Stimulated activated CD8-positive, alpha-beta memory T cell treated with anti-CD3 and anti-CD28 coated beads, Interleukin-15, amount 100 ng/mL, for 48 hours (primary cell): ENCODE data around the gene LRCOL1.

Experiments used
- DNase-seq, 2 donors: peaks; one replicate each; pipeline ENCODE4 v3.0.0-alpha.2; 2020; ENCODE audit warnings: low read depth in 2 of 2

LRCOL1 gene

DNA sequence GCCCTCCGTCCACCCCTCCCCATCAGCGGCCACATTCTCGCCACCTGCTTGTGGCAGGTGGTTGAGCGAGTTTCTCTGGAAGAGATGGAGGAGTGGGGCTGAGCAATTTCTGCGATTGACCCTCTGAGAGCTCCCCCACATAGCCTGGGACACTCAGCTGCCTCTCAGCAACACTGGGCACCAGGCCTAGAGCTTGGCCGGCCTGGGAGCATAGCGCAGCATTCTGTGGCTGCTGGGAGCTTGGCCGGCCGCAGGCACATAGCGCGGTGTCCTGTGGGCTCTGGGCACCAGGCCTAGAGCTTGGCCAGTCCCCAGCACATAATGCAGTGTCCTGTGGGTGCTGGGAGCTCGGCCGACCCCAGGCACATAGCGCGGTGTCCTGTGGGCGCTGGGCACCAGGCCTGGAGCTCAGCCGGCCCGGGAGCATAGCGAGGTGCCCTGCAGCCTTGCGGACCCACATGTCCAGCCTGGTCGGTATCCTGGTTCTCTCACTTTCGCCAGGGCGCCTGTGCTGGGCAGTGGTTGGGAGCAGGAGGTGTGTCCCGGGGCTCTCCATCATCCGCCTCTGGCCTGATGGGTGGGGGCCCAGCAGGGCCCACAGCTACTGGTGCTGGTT lies 43.8 kb downstream of the LRCOL1 start:
- no peak for DNase-seq

DNA sequence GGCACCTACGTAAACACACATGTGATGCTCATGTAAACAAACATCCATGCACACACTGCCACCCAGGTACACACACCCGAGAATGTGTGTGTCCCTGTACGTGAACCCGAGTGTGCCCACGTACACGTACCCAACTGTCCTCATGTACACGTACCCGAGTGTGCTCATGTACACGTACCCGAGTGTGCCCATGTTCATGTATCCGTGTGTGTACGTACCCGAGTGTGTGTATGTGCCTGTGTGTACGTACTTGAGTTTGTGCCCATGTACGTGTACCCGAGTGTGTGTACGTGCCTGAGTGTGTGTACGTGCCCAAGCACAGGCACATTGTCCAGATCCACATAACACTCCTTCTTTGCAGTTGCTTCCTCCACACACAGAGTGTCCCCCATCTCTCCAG lies 45.0 kb downstream of the LRCOL1 start:
- DNase-seq, result no peak

DNA sequence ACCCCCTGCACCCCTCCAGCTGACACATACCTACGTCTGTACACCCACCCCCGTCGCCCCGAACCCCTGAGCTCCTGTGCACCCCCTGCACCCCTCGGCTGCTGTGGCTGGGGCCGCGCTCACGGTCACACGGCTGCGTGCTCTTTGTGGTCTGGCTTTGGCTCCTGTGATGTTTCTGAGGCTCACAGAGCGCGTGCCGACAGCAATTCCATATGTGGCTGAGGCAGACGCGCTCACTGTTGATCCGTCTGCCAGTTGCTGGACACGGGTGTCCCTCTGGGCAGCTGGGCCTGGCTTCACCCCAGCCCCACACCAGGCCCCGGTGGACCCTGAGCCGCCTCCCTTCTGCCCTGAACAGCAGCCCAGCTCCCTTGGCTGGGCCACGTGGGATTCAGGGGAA lies 46.5 kb downstream of the LRCOL1 start:
- DNase-seq, result no peak

DNA sequence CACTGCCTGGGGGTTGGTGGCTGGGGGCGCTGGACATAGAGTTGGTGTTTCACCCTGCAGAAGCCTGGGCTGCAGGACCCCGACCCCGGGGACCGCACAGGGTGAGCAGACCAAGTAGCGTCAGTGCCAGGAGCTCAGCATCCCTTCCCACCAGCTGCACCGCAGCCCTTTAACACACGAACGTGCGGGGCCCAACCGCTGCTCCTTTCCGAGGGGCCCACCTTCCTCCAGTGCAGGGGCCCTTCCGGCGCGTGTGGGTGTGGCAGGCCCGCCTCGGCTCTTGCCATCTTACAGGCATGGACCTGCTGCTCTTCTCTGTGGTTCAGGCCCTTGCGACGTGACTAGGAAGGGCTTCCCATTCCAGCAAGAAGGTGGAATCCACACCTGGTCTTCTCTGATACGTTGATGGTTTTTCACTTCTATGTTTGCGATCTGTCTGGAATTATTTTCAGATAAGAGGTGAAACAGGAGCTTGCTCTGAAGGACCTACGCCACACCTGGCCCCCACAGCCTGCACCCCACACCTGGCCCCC lies 47.8 kb downstream of the LRCOL1 start:
- DNase-seq, result no peak

DNA sequence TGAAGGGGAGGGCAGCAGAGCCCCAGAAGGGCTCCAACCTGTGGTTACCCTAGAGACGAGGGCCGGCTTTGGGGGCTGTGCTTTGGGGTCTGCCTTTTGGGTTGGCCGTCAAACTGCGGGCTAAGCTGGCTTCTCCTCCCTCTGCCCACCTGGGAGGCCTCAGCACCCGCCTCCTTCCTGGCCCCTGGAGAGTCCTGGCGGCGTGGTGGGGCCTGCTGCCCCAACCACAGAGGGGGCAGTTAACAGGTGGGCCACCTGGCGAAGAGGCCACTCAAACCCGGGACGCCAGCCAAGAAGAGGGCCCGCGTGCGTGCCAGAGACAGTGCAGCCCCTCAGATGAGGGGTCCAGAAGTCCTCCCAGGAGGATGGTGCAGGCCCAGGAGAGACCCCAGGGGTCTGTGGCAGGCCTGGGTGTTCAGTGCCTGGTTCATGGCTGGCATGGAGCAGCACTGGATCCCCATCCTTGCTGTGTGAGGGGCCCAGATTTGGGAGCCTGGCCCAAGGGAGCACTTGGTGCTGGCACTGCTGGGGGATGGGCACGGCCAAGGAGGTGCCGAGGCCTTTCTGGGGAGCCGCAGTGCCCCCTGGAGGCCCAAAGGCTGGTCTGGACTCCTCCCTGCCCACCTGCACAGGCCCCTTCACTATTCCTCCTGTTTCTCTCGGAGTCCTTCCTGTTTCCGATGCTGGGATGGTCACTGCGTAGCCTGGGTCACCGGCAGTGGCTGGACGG lies 48.8 kb downstream of the LRCOL1 start:
- no peak for DNase-seq

DNA sequence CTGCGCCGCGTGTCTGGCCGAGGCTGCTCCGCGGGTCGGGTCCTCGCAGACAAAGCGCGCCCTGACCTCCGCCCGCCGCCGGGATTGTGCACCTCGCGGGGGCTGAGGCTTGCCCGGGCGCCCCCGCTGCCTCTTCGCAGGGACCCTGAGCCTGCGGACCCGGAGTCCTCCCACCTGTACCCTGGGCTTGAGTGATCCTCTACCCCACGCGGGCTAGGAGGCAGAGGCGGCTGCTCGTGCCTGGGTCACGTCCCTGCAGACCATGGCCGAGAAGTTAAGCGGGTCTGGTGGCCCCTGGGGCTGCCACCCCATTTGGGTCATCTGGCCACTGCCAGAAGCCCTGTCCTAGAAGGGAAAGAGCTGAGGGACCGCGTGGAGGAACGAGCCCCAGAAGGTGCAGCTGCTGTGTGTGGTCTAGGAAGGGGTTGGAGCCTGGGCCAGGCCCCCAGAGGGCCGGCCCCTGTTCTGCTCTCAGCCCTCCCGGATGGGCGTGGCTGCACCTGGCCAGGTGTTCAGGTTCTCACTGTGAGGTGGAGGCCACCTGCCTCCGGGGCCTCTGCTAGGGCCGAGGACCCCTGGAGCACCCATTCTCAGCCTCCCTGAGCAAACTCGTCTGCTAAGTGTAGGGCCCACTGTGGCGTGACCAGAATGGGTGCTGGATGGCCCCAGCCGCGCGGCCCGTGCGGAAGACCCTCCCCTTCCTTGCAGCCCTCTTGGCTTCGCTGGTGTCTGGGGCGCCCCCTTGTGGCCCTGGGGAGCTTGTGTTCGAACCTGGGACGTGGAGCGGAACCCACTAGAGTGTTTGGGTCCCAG lies 49.6 kb downstream of the LRCOL1 start:
- DNase-seq, result peak; percentile 54 to 66

DNA sequence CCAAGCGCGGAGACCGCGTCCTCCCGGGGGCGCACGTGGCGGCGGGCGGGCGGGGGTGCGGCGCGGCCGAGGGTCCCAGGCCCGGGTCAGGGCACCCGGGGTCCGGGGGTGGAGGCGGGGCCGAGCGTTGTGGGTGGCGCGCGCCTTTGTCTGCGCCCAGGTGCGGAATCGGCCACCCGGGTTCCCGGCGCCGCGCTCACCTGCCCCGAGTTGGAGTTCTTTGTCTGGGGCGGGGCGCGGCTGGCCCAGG lies 50.1 kb downstream of the LRCOL1 start:
- no peak for DNase-seq

DNA sequence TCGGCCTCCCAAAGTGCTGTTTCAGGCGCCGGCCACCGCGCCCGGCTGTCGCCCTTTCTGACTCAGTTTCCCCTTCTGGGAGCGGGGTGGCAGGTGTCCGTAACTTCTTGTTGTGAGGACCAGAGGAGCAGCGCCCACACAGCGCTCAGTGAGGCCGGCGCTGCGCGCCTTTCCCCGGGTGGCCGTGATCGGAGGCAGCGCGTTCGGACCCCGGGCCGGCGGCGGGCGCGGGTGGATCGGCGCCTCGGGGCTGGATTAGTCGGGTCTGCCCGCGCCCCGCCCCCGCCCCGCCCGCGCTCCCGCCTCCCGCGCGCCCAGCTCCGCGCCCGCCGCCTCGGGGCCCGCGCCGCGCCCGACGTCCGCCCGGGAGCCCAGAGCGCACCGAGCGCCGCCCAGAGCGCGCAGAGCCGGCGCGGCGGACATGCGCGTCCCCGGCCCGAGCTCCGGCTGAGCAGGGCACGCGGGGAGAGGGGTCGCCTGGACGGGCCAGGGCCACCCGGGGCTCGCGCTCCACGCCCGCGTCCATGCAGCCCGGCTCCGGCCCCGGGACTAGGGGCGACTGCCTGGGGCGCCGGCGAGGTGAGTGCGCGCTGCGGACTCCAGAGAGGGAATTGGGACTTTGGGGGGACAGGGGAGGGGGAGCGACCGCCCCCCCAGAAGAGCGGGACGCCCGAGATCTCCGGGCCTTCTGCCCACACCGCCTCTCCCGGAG lies 50.6 kb downstream of the LRCOL1 start:
- DNase-seq, result peak; percentile 32 to 51

DNA sequence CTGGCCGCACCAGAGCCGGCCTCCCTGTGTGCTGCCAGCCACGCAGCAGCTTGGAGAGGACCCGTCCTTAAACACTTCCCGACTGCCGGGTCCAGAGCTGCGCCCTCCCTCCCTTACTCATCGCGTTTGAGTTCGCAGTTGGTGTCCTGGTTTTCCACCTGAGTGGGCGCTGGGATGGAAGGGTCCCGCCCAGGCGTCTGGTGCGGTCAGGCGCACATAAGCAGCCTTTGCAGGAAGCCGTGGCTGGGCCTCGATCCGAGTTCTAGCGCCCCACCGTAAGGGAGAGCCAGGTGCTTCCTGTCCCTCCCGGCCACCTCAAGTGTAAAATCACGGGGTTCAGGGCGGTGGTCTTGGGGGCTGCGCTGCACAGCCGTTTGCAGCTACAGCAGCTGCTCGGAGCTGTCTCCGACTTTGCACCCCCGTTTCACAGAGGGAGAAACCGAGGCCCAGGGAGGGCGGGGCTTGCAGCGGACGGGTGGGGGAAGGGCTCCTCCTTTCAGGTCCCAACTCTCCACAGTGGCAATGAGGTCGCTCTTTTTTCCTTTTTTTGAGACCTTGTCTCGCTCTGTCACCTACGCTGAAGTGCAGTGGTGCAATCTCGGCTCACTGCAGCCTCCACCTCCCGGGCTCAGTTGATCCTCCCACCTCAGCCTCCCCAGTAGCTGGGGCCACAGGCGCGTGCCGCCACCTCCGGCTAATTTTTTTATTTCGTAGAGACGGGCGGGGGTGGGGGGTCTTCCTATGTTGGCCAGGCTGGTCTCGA lies 51.3 kb downstream of the LRCOL1 start:
- DNase-seq, result no peak

DNA sequence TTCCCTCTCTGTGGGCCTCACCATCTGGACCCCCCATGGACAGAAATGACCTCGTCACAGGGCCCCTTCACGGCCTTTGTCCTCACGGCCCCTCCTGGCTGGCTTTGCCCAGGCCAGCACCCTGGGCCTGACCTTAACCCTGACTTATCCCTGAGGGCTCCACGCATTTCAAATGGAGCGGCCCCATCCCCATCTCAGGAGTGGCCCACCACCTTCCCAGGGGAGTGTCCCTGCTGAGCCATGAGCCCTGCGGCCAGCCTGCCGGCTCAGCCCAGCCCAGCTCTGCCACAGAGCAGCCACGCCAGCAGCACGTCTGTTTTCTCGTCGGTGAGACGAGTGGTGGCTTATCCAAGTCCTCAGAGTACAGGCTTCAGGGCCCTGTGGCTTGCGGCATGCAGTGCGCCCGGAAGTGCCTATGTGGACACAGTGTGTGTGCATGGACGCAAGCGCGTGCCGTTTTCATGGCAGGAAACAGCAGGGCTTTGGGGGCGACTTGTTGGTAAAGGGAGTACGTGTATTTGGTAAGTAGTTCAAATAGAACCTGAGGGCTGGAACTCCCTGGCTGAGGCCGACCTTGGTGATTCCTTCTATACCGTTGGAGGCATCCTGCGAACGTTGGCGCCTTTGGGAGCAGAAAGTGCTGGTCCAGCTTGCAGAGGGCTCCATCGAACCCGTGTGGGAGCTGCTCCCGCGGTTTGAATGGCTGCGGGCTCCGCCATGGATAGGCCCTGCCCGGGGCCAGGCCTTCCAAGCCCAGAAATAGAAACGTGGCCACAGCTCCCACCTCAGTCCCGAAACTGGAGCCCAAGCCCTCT lies 52.1 kb downstream of the LRCOL1 start:
- no peak for DNase-seq

DNA sequence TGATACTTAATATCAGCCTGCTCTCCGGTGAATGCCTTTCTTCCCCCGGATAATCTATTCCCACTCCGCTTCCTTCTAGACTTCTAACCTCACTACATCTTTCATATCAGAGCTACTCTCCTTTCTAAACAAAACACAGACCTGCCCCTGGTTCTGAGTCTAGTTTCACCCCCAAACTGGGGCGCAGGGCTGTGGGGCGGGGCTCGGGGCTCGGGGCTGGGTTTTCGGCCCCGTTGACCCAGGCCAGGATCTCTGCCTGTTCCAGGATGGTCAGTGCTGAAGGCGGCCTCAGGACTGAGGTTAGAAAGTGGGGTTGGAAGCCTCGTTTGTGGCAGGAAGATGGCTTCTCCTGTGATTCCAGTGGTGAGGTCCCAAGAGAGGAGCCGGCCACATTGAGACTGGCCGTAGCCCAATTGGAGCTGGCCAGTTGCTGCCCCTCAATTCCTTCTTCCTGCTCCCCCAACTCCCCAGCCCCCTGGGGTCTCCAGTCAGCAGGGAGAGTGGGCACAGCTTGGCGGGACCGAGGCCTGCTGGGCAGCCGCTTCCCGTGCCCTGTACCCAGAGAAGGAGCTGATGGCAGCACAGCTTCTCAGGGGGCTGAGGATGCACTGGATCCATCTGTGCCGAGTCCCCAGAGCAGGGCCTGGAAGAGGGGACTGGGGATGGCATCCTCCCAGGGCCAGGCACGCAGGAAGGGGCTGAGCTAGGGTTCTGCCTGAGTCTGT lies 52.9 kb downstream of the LRCOL1 start:
- no peak for DNase-seq

DNA sequence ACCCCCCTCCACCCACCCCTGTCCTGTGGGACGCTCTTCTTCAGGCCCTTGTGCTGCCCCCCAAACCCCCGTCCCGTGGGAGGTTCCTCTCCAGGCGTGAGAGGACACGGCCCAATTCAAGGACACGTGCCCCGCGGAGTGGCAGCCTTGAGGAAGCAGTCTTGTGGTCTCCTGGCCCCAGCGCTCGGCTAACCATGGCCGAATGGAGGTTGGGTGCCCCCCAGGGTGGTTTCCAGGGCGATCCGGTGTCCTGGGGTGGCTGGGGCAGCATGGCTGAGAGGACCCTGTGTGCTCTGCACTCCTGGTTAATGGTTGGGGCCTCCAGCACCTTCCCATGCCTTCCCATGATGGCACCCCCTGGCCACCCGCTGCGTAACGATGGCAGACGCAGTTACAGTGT lies 53.6 kb downstream of the LRCOL1 start:
- DNase-seq, result no peak

DNA sequence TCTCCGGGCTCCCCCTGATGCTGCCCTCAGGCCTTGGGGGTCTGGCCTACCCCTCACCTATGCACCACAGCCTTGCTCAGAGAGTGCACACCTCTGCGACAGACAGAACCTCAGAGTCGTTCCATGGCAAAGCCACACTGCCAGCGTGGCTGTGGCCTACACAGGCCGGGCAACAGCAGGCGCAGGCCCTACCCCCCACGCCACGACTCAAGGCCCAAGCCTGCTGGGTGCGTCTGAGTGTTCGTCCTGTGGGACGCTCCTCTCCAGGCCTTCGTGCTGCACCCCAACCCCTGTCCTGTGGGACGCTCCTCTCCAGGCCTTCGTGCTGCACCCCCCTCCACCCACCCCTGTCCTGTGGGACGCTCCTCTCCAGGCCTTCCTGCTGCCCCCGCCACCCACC lies 54.2 kb downstream of the LRCOL1 start:
- DNase-seq, result no peak

DNA sequence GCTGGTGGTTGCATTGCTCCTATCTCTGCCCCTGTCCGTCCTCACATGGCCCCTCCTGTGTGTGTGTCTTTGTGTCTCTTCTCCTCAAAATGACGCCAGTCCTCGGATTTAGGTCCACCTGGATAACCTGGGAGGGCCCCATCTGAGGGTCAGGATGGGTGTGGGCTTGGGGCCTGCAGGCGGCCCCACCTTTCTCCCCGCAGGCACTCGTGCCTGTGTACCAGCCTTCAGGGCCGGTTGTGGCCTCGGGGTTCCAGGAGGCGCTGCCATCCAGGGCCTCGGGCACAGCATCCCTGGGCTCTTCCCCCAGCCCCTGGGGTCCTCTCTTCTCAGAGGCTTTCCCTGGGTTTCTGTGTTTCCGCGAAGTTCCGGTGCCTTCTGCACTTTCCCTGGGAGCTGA lies 54.7 kb downstream of the LRCOL1 start:
- no peak for DNase-seq

DNA sequence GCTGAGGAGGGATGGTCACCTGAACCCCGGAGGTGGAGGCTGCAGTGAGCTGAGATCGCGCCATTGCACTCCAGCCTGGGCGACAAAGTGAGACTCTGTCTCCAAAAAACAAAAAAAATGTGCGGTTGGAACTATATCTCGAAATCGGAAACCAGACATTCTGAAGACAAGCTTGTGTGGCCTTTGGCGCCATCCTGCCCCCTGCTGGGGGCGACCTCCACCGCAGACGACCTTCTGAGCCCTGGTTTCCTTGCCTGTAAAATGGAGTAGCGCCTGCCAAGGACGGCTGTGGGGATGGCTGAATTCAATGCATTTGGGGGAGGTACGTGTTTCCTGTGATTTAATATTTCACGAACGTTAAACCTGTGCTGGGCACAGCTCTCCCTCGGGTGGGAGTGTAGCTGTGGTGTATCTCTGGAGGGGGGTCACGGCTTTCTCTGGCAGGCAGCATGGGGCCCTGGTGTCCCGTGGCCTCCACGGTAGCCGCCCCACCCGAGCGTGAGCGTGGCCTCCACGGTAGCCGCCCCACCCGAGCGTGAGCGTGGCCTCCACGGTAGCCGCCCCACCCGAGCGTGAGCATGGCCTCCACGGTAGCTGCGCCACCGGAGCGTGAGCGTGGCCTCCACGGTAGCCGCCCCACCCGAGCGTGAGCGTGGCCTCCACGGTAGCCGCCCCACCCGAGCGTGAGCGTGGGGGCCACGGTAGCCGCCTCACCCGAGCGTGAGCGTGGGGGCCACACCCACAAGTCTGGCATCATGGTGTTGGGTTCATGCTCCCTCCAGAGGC lies 55.3 kb downstream of the LRCOL1 start:
- no peak for DNase-seq
